ENCODE measurements around the gene RPP25. TPM values are rescaled to one million over a fixed set of nuclear protein-coding genes. Genes with fewer than 3 reads are reported as not detected.
"Not testable (repeated sequence)": the region's sequence is repeated elsewhere in the genome, so short reads cannot be mapped to it uniquely, and the experiment has no call there.

Gene RPP25
- total RNA-seq, 2 donors from 2014 or later = 2.4 to 9.6 TPM

DNA sequence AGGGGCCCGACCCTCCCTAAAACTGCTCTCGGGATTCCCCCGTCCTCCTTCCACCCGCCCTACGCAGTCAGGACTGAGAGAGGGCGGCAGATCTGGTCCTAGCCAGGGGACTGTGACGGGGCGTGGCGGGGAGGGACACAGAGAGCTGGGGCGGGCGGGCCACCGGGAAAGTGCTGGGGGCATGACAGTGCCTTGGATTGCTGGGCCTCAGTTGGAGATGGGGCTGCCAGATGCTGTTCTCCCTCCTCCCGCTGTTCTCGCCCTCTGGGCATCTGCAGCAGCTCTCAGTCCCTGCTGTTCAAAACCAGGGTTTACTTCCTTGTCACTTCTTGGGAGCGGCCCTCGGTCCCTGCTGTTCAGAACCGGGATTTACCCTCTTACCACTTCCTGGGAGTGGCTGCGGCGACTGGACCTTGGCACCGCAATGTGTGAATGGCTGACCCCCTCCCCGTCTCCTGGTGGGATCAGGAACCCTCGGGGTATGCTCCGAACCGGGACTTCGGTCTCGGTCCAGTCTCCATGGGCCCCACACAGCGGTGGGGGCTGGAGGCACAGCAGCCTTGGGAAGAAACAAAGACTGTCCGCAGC, 1.8 kb upstream of the RPP25 start:
- peaks cover 15% of the 10 kb centered on the region for H3K27me3 Mint-ChIP-seq
- no peaks in the 10 kb centered on the region for H3K9me3 Mint-ChIP-seq
- H3K36me3 Mint-ChIP-seq (ENCODE audit: low read depth) = no peaks in the 10 kb centered on the region
- peaks cover 9% of the 10 kb centered on the region for H3K4me1 Mint-ChIP-seq
- ATAC-seq (replicated peaks) = no peak
- H3K27ac Mint-ChIP-seq = no peak overlapping the region
- peak overlapping the region; percentile 61 for H3K4me3 Mint-ChIP-seq

DNA sequence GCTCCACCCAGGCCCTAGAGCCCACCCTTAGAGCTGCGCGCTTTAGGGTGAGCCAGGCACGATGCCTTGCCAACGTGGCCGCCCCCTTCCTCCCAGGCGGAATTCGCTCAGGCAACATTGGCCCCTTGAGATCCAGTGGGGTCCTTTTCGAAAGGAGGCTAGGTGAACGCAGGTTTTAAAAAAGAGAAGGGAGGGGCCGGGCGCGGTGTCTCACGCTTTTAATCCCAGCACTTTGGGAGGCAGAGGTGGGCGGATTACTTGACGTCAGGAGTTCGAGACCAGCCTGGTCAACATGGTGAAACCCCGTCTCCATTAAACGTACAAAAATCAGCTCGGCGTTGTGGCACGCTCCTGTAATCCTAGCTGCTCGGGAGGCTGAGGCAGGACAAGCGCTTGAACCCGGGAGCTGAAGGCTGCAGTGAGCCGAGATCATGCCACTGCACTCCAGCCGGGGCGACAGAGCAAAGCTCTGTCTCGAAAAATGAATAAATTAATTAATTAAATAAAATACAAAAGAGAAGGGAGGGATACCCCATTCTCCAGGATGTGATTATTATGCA, 984 bp upstream of the RPP25 start:
- peaks cover 15% of the 10 kb centered on the region for H3K27me3 Mint-ChIP-seq
- peak overlapping the region; percentile 61 for H3K4me3 Mint-ChIP-seq
- H3K4me1 Mint-ChIP-seq = peaks cover 9% of the 10 kb centered on the region
- no peak overlapping the region for H3K27ac Mint-ChIP-seq
- no peak for ATAC-seq (replicated peaks)
- no peaks in the 10 kb centered on the region for H3K9me3 Mint-ChIP-seq
- no peaks in the 10 kb centered on the region for H3K36me3 Mint-ChIP-seq (ENCODE audit: low read depth)

DNA sequence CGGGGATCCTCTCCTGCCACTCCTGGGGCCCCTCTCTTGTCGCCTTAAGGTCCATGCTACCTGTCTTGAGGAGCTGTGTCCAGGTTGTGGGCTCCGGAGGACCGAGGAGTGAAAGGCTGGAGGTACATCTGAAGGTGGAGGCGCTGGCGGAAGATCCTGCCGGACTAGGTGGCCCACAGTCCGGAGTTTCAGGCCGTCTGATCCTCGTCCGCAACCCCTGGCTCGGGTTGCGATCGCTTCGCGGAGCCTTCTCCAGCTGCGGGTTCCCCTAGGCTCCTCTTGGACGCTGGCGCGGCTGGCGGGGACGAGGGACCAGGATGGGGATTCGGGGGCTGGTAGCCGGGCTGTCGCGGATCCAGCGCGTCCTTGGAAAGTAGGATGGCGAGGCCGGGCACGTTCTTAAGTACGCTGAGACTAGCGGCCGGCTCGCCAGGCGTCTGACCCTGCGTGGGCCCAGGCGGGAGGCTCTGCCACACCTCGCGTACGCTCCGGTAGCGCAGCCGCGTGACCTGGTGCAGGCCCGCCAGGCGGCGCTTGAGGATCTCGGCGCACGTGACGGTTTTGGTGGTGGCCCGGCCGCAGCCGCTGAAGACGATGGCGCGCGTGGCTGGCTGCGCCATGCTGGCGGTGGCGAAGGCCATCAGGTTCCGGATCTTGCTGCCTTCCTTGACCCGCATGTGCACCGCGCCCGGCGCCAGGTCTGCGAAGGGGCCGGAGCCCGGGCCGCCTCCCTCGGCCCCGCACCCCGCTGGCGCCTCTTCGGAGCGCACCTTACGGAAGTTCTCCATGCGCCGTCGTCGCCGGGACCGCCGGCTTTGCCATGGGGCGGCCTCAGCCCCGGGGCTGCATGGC, 550 bp downstream of the RPP25 start:
- no peaks in the 10 kb centered on the region for H3K9me3 Mint-ChIP-seq
- peaks cover 2% of the 10 kb centered on the region for H3K4me1 Mint-ChIP-seq

DNA sequence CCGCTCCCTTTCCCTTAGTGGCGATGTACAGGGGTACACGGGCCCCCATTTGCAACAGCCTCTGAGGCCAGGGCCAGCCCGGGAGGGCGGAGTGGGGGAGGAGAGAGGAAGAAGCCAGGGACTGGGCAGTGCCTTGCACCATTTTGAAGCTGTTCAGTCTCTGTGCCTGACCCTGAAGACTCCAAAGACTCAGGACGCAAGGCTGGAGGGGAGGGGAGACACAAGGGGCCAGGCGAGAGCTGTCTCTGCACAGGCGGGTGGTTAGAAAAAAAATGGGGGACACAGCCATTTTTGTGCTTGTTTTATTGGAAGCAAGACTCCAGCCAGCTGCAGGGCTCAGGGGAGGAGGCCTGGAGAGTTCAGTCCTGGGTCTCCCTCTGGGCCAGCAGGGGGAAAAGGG, 1.6 kb downstream of the RPP25 start:
- ATAC-seq (replicated peaks) = no peak
- Mint-ChIP-seq H3K36me3 (ENCODE audit: low read depth) (no peaks in the 10 kb centered on the region), H3K27ac (no peak overlapping the region), H3K27me3 (peaks cover 15% of the 10 kb centered on the region), H3K9me3 (no peaks in the 10 kb centered on the region), H3K4me1 (no peaks in the 10 kb centered on the region), H3K4me3 (peak overlapping the region; percentile 48)

More for the DNA sequence above, 550 bp downstream of the RPP25 start:
- H3K36me3 Mint-ChIP-seq (ENCODE audit: low read depth) = no peaks in the 10 kb centered on the region
- H3K27me3 Mint-ChIP-seq = peaks cover 15% of the 10 kb centered on the region
- peak overlapping the region; percentile 48 for H3K4me3 Mint-ChIP-seq
- peak; percentile 43 for ATAC-seq (replicated peaks)
- no peak overlapping the region for H3K27ac Mint-ChIP-seq

DNA sequence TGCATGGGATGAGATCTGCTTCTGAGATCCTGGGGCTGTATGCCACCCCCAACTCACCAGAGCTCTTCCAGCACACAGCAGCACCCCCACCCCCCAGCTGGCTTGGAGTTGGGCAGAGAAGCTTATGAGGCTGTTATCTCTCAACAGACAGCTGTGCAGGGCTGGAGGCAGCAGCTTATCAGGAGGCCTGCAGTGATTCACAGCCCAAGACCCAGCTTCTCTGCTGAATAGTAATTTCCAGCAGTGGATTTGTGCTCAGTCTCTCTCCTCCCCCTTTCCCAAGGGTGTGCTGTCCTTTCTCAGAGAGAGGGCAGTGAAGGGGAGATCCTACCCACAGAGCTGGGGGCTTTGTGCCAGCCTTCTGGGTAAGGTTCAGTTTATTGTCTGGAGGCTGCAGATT, 2.1 kb downstream of the RPP25 start:
- Mint-ChIP-seq H3K4me3 (peak overlapping the region; percentile 48), H3K27me3 (peaks cover 13% of the 10 kb centered on the region), H3K27ac (no peak overlapping the region), H3K9me3 (no peaks in the 10 kb centered on the region), H3K4me1 (no peaks in the 10 kb centered on the region), H3K36me3 (ENCODE audit: low read depth) (no peaks in the 10 kb centered on the region)
- no peak for ATAC-seq (replicated peaks)

DNA sequence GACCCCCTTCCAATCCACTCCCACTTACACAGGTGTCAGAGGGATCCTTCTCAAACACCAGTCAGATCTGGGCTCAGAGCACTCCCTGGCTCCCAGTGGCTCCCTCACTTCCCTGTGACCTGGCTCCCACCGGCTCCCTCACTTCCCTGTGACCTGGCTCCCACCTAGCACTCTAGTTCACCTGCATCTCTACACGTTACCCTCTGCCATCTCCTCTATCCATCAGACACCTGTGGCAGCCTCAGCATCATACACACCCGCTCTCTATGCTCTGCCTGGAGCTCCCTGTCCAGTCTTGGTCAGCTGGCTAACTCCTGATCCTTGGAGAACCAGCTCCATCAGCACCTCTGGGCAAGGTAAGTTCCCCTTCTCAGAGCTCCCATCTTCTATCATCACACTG, 5.6 kb downstream of the RPP25 start:
- Mint-ChIP-seq H3K27me3 (no peaks in the 10 kb centered on the region), H3K36me3 (ENCODE audit: low read depth) (no peaks in the 10 kb centered on the region), H3K27ac (no peak overlapping the region), H3K4me1 (no peaks in the 10 kb centered on the region), H3K4me3 (no peak overlapping the region), H3K9me3 (no peaks in the 10 kb centered on the region)
- no peak for ATAC-seq (replicated peaks)

DNA sequence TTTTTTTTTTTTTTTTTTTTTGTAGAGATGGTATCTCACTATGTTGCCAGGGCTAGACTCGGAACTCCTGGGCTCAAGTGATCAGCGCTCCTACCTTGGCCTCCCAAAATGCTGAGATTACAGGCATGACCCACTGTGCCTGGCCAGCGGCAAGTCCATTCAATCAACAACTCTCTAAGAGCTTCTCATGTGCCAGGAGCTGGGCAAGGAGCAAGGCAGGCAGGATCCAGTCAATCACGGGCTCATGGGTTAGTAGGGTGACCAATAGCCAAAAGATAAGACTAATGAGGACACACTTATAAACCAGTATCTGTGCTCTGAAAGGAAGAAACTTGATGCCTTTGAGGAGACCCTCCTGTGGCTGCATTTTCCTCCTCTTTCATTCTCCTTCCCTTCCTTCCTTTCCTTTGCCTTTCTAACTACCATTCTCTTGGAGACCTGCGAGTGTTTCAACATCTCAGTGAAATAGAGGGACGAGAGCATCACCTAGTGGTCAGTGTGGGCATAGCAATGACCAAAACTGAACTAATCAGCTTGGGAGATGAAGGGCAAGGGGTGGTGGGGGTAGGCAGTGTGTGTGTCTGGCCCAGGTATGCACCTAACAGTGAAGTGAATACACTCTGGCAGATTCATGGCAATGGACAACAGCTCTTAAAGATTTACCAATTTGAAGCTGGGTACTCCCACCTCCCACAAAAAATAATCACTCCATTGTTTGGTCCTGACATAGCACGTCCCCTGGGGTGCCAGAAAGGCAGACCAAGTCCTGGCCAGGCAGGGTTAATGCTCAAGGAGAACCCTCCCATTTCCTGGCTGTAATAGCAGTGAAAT, 6.3 kb downstream of the RPP25 start:
- no peaks in the 10 kb centered on the region for H3K36me3 Mint-ChIP-seq (ENCODE audit: low read depth)
- no peak overlapping the region for H3K4me3 Mint-ChIP-seq
- H3K27ac Mint-ChIP-seq = no peak overlapping the region
- peak; percentile 84 for ATAC-seq (replicated peaks)
- H3K4me1 Mint-ChIP-seq = no peaks in the 10 kb centered on the region
- H3K9me3 Mint-ChIP-seq = no peaks in the 10 kb centered on the region
- no peaks in the 10 kb centered on the region for H3K27me3 Mint-ChIP-seq

DNA sequence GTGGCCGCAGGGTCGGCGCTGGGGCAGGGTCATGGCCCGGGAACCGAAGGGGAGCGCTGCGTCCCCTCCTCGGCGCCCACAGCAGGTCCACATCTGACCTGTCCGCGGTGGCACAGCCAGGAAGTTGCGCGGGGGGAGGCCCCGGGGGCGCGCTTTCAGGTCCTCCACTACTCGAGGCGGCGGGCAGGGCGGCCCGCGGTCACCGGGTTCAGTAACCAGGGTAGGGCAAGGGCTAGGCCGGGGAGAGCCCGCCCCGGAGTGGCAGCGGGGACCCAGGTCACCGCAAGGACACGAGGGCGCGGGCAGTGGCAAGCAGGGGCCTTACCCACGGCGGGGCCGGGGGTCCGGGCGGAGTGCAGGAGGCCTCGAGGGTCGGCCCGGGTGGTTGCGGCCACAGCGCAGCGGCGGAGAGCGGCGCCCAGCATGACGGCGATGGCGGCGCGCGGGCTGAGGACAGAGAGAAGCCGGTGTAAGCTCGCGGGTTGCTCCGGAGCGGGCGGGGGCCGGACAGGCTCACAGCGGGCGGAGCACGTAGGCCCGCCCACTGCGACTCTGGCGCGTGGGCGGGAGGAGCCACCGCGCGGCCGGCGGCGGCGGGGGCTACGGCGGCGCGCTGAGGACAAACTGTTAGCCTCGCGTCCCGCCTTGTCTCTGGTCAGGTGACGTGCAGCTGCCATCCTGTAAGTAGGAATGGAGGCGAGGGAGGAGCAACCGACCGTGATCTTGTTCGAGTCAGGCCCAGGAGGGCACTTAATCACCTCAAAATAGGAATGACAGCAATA, 18.8 kb downstream of the RPP25 start, which contains the start of gene COX5A:
TSS of gene COX5A (minus strand) at position 484 of the 782 bp plus-strand sequence. CDS start at position 425, 59 bp downstream.
- Mint-ChIP-seq H3K27me3 (no peaks in the 10 kb centered on the region), H3K9me3 (no peaks in the 10 kb centered on the region), H3K36me3 (ENCODE audit: low read depth) (peaks cover 35% of the 10 kb centered on the region), H3K27ac (peak within 1 kb of the TSS; percentile 89), H3K4me1 (peaks cover 14% of the 10 kb centered on the region), H3K4me3 (peak within 1 kb of the TSS; percentile 87)
- ATAC-seq (replicated peaks) = peak; percentile 93

DNA sequence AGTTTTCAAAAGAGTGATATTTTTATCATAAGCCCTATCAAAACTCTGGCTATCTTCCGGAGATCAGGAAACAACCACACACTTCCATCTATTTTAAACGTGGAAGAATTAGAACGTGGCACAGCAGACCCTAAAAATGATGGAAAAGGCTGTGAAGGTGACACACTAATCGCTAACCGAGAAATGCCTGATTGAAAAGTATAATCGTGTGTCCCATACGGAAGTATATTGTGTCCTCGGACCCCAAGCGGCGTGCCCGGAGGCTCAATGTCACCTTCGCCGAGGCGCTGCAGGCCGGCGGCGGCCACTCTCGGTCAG, 19.3 kb downstream of the RPP25 start:
- H3K9me3 Mint-ChIP-seq = no peaks in the 10 kb centered on the region
- no peak for ATAC-seq (replicated peaks)
- H3K4me3 Mint-ChIP-seq = peak overlapping the region; percentile 87
- peaks cover 40% of the 10 kb centered on the region for H3K36me3 Mint-ChIP-seq (ENCODE audit: low read depth)
- H3K27me3 Mint-ChIP-seq = no peaks in the 10 kb centered on the region
- H3K27ac Mint-ChIP-seq = peak overlapping the region; percentile 68
- H3K4me1 Mint-ChIP-seq = peaks cover 14% of the 10 kb centered on the region

DNA sequence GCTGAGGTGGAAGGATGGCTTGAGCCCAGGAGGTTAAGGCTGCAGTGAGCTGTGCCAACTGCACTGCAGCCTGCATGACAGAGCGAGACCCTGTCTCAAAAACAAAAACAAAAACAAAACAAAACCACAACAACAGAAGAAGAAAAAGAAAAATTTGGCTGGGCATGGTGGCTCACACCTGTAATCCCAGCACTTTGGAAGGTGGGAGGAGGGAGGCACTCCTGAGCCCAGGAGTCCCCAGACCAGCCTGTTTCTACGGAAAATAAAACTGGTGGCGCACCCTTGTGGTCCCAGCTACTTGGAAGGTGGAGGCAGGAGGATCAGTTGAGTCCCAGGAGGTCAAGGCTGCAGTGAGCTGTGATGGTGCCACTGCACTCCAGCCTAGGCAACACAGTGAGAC, 21.4 kb downstream of the RPP25 start:
- not testable (repeated sequence) for H3K27me3 Mint-ChIP-seq; H3K9me3 Mint-ChIP-seq; ATAC-seq (replicated peaks)
- peaks cover 14% of the 10 kb centered on the region for H3K4me1 Mint-ChIP-seq
- H3K27ac Mint-ChIP-seq = peak overlapping the region; percentile 80
- peak overlapping the region; percentile 61 for H3K4me3 Mint-ChIP-seq
- peaks cover 60% of the 10 kb centered on the region for H3K36me3 Mint-ChIP-seq (ENCODE audit: low read depth)

DNA sequence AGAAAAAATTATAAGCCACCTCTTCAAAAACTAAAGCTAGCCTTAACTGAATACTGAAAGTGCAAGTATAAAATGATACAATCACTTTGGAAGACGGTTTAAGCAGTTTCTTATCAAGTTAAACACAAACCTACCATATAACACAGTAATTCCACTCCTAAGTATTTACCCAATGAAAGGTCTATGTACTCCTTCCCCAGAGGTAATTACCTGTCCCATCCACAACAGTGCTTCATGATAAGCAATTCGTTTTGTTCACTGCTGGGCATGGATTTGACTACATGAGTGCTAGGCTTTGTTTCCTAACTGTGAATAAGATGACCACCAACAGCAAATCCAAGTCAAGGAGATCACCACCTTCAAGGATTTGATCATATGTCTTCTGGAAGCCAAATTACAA, 23.0 kb downstream of the RPP25 start:
- Mint-ChIP-seq H3K9me3 (no peaks in the 10 kb centered on the region), H3K4me3 (peak overlapping the region; percentile 13), H3K27me3 (no peaks in the 10 kb centered on the region), H3K4me1 (peaks cover 14% of the 10 kb centered on the region), H3K36me3 (ENCODE audit: low read depth) (peaks cover 76% of the 10 kb centered on the region), H3K27ac (peak overlapping the region; percentile 47)
- ATAC-seq (replicated peaks) = no peak

DNA sequence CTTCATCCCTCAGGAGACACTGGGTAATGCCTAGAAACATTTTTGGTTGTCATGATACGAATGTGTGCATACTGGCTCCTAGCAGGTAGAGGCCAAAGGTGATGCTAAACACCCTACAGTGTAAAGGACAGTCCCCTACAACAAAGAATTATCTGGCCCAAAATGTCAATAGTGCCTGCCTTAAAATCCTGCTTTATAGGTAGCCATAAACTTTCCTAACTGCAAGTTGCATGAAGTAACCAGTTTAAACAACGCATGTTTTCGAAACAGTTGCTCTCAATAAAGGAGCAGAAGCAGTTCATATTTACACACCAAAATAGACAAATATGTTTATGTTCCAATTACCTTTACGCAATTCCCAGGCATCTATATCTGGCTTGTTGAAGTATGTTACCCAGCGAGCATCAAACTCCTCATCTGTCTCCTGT, 27.8 kb downstream of the RPP25 start:
- Mint-ChIP-seq H3K4me3 (no peak overlapping the region), H3K27me3 (no peaks in the 10 kb centered on the region), H3K9me3 (no peaks in the 10 kb centered on the region), H3K27ac (no peak overlapping the region), H3K36me3 (ENCODE audit: low read depth) (peaks cover 94% of the 10 kb centered on the region), H3K4me1 (peaks cover 5% of the 10 kb centered on the region)
- ATAC-seq (replicated peaks) = no peak

DNA sequence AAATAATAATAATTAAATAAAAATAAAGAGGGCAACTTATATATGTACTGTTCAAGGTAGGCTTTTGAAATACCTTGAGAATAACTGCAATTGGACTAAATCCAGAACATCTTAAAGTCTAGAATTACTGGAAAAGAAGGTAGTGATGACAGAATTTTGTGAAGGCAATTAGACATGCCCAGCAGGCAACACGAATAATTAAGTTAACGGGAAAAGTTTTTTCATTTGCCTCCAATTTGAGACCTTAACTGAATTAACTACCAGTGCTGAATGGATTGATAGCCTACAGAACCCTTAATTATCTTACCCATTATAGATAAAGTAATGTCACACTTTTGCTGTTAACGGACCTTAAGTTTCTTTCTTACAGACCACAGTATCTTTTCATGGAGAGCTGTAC, 32.0 kb downstream of the RPP25 start:
- no peak for ATAC-seq (replicated peaks)
- Mint-ChIP-seq H3K4me3 (no peak overlapping the region), H3K36me3 (ENCODE audit: low read depth) (peaks cover 98% of the 10 kb centered on the region), H3K27me3 (no peaks in the 10 kb centered on the region), H3K27ac (no peak overlapping the region), H3K4me1 (no peaks in the 10 kb centered on the region), H3K9me3 (no peaks in the 10 kb centered on the region)

DNA sequence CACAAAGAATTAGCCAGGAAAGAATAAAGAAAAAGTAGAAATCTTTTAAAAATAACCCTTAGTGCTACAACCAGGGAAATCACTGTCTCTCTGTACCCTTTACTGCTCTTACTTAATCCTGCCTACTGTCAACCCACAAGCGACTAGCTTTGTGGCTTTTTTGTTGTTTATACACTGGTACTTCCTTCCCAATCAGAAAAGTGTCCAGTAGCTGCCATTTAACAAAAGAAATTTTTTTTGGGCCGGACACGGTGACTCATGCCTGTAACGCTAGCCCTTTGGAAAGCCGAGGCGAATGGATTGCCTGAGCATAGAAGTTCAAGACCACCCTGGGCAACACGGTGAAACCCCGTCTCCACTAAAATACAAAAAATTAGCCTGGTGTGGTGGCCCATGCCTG, 36.1 kb downstream of the RPP25 start:
- Mint-ChIP-seq H3K4me3 (no peak overlapping the region), H3K9me3 (no peaks in the 10 kb centered on the region), H3K4me1 (no peaks in the 10 kb centered on the region), H3K27ac (no peak overlapping the region), H3K36me3 (ENCODE audit: low read depth) (peaks cover 97% of the 10 kb centered on the region), H3K27me3 (no peaks in the 10 kb centered on the region)
- no peak for ATAC-seq (replicated peaks)
